HG03175 (cell line): Measurements from ENCODE around the gene IRS1.

Experiments
- ATAC-seq: cut with Tn5 transposase; IDR thresholded peaks from one replicate; pipeline ENCODE4 v1.9.1; 2021; ENCODE audit warnings: mild to moderate bottlenecking, moderate library complexity; ENCODE audit not compliant: unreplicated experiment

IRS1 gene

DNA sequence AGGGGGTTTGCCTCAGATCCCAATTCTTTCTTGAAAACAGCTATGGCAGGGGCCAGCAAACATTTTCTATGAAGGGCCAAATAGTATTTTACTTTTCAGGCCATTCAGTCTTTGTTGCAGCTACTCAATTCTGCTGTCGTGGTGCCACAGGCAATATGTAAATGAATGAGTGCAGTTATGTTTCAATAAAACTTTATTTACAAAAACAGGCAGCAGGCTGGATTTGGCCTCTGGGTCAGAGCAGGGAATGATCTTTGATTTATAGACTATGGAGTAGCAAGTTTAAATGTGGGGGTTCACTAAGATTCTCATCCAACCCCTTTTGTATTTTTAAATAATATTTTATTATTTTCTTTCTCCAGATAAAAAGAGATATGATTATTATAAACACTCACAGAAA, 72.4 kb downstream of the IRS1 start:
- ATAC-seq: no peak

DNA sequence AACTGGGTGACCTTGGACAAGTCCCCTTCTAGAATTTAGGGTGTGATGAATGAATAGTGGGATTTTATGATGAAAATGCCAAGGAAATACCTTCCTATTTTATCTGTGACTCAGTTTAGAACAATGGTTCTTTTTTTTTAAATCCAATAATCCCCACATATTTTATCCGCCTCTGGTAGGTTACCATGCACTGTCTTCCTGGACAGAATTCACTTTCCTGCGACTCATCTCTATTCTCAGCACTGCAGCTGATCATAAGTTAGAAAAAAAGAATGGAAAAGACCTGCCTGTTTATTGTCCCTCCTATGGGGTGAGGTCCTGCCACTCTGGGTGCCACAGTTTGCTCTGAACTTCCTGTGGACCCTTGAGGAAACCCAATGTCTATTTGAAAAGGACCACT, 73.1 kb downstream of the IRS1 start:
- ATAC-seq: no peak

DNA sequence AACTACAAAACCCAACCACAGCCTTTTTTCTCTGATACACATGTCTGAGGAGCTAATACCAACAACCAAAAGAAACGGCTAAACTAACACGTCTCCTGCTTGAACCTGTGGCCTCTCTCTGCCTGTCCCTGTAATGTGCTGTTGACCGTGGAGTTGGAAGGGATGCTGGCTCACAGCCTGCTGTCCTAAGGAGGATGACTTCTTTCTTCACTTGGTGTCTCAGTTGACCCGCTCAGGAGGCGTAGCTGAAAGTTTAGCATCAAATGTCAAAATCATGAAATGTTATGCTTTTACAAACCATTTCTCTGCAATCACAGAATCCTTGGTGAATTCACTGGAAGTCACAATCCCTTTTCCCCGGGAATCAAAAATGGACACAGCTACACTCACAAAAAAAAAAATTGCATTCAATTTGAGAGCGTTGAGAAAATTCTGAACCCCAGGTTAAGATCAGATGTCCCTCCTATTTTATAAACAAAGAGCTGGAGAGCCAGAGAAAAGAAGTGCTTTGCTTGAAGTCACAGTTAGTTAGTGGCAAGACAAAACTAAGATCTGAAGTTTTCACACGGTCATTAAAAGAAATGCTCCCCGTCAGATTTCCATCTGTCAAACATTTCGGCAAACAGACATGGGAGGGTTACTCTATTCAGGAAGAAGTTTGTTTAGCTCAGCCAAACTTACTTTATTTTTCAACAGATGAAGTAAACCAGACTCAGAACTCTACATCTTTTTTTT, 74.3 kb downstream of the IRS1 start:
- ATAC-seq: no peak

DNA sequence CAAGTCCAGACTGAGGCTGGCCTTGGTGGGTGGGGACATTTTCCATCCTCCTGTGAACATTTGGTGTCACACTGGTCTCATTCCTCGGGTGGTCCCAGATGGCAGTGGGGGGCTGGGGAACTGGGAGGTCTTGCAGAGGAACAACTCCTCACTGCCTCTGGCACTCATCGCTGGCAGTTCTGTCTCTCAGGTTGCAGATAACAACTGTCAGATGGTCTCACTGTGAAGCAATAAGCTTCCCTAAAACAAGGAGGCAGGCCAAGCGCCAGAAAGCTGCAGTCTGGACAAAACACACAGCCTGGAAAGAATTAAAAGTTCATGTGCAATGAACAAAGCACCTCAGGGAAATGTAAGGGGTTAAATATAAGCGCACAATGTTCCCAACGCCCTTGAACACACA, 78.1 kb downstream of the IRS1 start:
- ATAC-seq: no peak

DNA sequence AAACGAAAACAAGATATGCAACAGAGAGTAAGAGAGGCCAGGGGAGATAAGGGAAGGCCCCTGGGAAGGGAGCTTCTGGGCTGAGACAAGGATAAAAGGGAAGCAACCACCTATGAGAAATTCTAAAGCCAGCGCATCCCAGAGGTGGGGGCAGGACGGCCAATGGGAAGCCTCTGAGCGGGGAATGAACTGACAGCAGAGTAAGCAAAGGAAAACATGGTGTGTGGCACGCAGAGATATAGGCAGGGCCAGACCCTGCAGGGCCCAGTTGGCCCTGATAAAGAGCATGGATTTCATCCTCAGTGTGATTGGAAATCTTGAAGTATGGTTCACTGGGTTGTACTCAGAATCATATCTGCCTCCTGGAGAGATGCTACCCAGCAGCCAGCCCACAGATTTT, 78.7 kb downstream of the IRS1 start:
- ATAC-seq: no peak

DNA sequence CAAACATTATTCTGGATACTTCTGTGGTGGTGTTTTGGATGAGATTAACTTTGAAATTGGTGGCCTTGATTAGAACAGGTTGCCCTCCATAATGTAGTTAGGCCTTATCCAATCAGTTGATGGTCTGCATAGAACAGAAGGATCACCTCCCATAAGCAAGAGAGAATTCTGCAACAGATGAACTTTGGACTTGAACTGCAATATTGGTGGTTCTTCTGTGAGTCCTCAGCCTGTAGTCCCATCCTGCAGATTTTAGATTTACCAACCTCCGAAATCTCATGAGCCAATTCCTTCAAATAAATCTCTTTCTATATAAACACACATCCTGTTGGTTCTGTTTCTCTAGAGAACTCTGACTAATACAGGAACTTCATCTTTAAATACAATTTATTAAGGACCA, 81.9 kb downstream of the IRS1 start:
- no peak for ATAC-seq

DNA sequence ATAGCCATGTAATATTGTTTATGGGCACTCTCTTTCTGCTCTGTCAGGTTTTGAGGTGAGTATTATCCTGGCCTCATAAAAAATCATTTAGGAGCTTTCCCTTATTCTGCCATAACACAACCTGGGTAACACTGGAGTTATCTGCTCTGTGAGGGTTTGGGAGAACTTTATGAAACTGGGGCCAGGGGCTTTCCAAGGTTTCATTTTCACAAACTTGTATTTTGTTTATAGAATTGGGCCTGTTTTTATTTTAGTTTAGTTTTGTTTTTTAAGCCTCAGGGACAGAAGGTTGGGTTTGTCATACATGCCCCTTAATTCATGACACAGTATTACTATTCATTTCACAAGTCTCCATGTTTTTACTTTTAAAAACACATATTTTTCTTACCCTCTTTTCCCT, 83.5 kb downstream of the IRS1 start:
- ATAC-seq: no peak

DNA sequence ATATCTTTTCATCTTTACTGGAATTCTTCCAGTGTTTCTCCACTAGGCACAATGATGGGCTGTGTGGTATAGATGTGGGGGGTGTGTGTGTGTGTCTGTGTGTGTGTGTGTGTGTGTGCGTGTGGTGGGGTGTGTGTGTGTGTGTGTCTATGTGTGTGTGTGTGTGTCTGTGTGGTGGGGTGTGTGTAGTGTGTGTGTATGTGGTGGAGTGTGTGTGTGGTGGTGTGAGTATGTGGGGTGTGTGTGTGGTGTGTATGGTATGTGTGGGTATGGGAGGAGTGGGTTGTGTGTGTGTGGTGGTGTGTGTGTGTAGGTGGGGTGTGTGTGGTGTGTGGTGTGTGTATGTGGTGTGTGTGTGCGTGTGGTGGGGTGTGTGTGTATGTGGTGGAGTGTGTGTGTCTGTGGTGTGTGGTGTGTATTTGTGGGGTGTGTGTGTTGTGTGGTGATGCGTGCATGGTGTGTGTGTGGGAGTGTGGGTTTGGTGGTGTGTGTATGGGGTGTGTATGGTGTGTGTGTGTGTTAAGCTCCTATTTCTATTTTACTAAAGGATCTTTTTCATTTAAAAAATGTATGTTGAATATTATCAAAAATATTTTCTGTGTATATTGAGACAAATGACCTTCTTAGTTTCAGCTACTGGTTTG, 84.2 kb downstream of the IRS1 start:
- no peak for ATAC-seq

DNA sequence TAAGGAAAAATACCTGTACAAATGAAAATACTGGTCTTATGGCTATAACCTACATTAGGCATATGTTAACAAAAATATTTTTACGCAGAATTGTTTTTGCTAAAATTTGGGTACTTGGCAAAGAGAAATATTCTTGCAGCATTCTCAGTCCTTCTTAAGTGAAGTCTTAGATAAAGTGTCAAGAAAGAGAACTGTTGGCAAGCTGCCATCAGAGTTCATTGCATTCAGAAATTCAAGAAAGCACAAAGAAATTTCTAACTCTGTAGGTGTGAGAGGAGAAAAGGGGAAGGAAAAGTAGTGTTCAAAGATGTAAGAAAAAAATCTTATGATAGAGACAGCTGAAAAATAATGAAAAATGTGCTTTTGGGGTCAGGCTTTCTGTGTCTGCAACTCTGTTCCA, 86.7 kb downstream of the IRS1 start:
- no peak for ATAC-seq

DNA sequence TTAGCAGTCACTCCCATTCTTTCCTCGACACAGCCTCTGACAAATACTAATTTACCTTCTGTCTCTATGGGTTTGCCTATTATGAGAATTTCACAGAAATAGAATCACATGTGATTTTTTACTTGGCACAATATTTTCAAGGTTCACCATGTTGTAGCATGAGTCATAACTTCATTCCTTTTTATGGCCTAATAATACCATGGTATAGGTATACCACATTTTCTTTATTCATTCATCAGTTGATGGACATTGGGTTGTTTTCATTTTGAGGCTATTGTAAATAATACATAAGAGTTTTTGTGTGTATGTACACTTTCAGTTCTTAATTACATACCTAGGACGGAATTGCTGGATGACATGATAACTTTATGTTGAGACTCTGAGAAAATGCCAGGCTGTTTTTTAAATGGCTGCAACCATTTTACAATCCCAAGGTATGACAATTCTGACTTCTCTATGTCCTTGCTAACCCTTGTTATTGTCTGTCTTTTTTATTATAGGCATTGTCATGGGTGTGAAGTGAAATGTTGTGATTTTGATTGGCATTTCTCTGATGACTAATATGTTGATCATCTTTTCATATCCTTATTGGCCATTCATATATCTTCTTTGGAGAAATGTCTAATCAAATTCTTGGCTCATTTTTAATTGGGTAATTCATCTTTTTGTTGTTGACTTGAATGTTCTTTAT, 87.9 kb downstream of the IRS1 start:
- ATAC-seq: no peak

DNA sequence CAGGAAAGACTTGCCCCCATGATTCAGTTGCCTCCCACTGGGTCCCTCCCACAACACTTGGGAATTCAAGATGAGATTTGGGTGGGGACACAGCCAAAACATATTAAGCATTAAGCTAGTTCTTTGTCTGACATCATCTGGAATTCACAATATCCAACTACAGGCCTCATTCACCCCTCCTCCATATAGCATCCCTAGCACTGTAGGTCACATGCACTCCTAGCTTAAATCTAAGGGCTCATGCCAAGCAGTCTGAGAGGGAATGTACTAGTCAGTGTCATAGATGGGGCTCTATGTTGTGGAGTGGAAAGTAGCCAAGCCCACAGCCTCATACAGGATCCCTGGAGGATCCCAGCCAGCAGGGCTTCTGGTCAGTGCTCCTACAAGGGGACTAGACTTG, 92.1 kb downstream of the IRS1 start:
- ATAC-seq: no peak

DNA sequence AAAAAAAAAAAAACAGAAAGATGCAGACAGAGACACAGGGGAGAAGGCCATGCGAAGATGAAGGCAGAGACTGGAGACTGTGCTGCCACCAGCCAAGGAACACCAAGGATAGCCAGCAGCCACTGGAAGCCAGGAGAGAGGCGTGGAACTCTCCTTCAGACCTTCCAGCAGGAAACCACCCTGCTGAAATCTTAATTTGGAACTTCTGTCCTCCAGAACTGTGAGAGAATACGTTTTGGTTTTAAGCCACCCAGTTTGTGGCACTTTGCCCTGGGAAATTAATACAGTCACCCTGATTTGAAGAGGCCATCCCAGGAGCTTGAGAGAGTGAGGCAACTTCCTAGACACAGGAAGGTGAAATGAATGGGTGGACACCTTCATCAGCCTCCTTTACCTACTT, 93.7 kb downstream of the IRS1 start:
- no peak for ATAC-seq

DNA sequence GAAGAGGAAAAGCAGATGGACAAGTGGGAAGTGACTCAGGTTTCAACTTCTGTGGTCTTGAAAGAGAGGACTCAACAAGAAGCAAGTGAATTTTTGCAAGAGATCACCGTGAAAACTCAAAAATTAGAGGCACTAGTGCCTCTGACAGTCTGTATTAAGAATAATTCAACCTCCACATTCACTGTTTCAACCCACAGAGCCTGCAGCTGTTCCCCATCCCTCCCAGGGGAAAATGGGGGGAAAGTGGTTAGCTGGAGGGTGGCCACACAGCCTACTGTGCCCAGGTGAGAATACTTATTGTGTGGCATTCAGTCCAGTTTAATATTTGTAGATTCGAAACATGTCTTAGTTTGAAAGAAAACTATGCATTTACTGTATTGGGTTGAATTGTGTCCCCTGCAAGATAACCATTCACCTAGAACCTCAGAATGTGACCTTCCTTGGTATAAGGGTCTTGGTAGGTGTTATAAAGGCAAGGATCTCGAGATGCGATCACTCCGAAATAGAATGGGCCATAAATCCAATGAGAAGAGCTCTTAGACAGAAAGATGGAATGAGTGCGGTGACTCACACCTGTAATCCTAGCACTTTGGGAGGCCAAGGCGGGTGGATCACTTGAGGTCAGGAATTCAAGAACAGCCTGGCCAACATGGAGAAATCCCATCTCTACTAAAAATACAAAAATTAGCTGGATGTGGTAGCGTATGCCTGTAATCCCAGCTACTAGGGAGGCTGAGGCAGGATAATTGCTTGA, 94.3 kb downstream of the IRS1 start:
- ATAC-seq: no peak

DNA sequence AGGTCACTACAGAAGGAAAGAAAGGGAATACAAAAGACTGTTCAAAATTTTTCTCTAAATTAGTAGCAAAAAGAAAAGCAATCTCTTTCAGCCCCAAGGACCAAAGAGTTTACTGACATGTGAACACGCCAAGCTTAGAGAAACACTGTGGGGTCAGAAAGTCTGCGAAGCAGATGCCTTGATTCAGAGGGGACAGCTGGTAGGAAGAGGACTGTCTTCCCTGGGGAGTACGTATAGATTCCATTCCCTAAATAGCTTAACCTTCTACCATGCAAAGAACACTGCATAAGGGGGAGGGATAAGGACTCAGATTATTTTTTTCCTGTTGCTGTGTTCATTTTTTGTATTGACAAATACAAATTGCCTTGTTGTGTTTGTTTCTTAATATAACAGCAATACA, 96.1 kb downstream of the IRS1 start:
- ATAC-seq: no peak

DNA sequence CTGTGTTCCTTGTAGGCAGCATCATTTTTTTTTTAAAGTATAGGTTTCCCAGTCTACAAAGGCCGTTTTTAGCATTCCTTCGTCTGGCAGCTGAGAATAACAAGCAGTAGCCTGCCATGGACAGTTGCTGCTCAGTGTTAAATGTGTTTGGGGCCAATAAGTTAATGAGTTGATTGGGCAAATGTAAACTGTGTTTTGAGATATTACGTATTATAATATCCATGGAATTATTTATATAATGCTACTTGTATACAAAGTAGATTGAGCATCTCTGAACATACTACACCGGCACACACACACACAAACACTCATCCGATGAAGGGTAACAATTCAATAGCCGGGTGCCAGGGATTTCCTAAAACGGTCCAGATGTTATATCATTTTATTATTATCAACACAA, 97.2 kb downstream of the IRS1 start:
- no peak for ATAC-seq

DNA sequence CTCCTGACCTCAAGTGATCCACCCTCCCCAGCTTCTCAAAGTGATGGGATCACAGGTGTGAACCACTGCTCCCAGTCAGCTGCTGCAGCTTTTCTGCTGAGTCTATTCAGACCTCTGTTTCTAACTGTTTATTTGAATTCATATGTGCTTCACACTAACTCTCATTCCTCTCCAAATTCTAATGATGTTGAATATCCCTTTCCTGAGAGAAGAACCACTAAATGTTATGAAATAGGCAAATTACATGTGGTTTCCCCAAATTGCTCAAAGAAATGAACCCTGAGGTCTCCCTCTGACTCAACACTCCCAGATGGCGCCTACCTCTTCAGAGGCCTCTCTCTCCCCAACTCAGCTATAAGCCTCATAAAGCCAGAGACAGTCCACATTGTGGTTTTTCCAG, 98.6 kb downstream of the IRS1 start:
- no peak for ATAC-seq

DNA sequence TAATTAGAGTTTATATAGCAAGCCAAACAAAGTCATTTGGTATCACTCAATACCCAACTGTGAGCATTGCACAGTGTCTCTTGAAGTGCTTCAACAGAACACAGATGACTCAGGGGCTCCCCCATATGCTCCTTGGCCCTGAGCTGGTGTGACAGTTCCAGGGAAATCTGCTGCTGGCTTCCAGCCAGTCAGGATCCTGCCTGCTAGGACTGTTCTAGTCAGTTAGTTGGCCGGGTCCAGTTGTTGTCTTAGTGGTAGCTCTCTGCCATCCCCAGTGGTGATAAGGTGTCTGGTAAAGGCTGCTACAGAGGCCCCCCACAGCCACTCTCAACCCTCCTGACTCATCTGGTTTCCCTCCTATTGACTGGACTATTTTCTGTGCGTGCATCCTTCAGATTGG, 100.3 kb downstream of the IRS1 start:
- no peak for ATAC-seq

DNA sequence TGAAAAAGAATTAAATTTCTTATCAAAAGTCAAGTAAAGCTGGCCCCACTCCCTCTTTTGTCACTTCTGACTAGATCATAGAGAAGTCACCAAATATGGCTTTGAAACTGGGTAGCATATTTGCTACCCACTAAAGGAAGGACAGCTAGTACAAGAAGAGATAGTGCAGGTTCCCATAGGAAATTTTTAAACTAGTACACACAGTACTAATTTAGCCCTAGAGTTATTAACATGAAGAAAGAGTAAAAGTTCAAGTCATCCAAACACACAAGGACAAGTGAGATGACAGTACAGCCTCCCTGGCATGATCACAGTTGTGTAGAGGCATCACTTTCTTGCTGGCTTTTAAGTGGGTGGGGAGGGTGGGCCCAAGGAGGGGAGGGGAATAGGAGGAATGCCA, 100.9 kb downstream of the IRS1 start:
- ATAC-seq: no peak

DNA sequence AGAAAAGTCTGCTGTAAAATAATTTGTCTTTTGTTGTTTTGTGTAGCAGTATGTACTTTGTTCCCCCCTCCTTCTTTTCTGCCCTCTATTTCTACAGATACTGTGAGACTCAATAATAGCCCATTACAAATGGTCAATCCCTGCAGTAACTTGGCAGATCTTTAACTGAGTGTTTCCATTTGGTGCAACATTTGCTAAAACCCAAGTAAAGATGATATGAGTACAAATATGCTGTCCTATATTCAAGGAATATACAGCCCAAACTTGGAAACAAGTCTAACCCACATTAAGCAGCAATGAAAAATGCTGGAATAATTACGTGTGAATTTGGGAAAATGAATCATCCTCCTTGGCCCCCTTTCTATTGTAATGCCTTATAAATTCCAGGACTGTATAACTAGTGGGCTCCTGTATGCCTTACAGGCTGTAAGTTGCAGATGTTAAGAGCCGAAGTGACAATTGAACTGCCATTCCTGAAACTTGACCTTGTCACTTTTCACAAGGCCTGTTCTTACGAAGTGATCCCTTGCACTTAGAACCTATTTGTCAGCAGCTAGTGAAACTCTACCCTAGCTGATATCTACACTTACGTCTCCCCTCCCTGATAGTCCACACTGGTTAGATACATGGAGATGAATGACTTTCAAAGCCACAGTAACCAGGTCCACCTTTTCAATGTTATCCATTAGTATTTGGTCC, 104.9 kb downstream of the IRS1 start:
- no peak for ATAC-seq

DNA sequence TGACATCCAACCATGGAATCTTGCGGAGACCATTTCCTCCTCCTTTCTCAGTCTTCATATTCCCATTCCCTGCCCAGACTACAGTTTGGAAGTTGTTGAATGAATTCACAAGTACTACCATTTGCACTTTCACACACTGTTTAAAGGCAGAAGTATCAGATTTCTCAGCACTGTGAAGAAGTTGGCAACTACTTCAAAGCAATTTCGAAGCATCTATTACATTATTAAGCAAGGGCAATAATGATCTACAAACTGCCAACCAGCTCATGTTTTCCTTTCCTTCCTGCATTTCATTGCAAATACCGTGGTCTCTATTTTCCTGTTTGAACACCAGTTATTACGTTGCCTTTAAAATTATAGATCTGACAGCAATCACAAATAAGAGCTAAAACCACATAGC, 105.5 kb downstream of the IRS1 start:
- no peak for ATAC-seq

DNA sequence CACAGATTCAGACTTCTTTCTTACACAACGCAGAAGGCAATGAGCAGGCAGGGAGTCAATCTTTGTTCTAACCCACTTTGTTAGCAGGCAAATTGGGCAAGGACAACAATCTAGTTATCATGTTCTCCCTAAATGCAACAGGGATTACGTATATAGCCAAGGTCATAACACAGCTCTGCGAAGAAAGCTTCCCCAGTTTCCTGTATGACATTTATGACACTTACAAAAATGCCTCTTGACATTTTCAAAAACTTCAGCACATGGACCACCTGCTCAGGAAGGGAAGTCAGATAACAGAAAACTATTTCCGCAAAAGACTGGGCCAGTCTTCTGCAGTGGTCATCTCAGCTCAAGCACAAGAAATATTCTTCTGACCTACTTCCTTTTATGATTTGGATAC, 106.1 kb downstream of the IRS1 start:
- no peak for ATAC-seq
